NAMALWA (cell line): ENCODE results near the gene KRT33B.
"Not testable (repeated sequence)": the region's sequence is repeated elsewhere in the genome, so short reads cannot be mapped to it uniquely, and the experiment has no call there.

ENCODE experiments used
- DNase-seq: peaks from one replicate; pipeline ENCODE4 v3.0.0-alpha.2; 2015; ENCODE audit warnings: low spot score

The KRT33B gene

DNA sequence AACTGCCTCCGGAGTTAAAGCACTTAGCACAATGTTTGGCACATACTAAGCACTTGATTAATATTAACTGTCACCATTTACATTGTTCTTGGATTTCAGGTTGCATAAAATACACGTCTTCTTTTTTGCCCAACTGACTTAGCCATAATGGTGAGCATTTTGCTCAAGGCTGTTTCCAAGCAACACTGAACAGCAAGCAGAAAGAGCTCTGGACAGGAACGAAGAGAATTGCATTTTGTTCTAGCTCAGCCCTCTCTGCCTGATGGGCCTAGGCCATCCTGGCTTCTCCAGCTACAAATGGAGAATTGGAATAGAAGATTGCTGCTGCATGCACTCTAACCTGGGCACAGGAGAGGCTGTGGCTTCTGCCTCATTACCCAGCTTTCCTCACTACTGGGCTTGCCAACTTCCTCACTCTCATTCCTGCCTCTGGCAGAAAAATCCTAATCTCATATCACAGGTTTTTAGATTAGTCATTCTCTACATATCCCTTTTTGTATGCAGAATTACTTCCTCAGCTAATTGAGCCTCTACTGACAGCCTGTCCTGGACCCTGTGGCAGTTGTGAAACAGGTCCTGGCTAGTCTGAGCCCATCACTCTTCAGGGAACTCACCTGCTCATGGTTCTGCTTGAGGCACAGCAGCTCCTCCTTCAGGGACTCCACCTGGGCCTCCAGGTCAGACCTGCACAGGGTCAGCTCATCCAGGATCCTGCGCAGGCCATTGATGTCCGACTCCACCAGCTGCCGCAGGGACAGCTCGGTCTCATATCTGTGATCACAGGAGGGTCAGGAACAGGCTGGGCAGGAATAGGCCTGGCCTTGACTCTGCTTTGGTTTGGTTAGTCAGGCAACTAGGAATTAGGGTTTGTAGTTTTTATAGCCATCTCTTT lies 21.5 kb downstream of the KRT33B start:
- DNase-seq = no peak

GRCh38 chr17:41346421-41346820 lies 23.2 kb downstream of the KRT33B start:
- DNase-seq = not testable (repeated sequence)

DNA sequence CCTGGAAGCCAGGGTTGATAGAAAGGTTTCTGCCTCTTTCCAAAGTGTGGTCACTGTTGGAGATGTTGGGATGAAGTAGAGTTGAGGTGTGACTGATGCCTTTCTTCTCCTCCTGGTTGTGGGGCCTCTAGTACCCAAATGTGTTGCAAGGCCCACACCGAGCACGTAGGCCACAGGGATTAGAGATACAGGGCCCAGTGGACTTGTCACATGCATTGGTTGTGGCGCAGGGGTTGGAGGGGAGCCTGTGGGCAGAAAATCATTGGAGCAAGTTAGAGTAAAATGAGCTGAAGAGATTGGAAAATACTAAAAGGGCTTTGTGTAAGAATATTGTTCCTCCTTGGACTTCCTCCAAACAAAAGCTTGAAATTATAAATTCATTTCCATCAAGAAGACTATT lies 23.6 kb downstream of the KRT33B start:
- no peak for DNase-seq

- DNase-seq = no peak
Measured at GRCh38 chr17:41343029-41343428, 26.6 kb downstream of the KRT33B start.

- no peak for DNase-seq
Measured at GRCh38 chr17:41340934-41341861, 28.4 kb downstream of the KRT33B start.

GRCh38 chr17:41340494-41340893 lies 29.1 kb downstream of the KRT33B start:
- no peak for DNase-seq

DNA sequence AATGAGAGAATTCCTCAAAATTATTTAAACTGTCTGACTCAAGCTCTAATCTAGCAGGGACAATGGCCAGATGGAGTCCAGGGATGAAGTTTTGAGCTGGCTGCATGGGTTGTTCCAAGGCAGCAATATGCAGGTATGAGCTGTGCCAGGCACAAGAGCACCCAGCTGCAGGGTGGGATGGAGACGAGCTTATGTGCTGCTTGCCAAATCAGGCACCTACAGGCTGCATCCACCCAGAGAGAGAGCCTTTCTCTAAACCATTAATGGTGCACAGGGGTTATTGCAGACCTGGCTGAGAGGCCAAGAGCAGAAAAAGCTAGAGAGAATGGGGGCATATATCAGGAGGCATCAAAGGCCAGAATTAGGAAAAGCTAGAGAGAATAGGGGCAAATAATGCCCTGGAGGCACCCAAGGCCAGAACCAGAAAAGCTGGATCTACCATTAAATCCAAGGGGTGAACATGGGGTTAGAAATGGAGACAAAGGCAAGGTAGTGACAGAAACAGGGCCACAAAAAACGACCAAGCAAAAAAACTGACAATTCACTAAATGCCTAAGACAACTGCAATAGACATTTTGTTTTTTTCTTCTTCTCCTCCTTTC lies 29.9 kb downstream of the KRT33B start:
- no peak for DNase-seq

GRCh38 chr17:41338961-41339485 lies 30.6 kb downstream of the KRT33B start:
- DNase-seq = no peak

DNA sequence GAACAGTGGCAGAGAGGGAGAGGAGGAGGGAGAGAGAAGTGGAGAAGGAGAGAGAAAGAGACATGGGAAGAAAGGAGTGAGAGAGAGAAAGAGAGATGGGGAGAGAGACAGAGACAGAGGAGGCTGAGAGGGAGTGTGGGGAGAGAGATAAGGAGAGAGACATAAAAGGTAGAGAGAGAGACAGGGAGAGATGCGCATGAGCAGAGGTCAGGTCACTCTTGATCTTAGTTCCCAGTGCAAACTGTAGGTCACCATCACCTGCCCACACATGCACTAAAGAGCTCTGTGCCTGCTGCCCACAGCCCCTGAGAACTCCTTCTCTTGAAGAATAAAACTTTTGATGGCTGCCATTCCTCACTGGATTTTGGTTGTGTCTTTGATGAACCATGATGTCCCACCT lies 33.9 kb downstream of the KRT33B start:
- no peak for DNase-seq

DNA sequence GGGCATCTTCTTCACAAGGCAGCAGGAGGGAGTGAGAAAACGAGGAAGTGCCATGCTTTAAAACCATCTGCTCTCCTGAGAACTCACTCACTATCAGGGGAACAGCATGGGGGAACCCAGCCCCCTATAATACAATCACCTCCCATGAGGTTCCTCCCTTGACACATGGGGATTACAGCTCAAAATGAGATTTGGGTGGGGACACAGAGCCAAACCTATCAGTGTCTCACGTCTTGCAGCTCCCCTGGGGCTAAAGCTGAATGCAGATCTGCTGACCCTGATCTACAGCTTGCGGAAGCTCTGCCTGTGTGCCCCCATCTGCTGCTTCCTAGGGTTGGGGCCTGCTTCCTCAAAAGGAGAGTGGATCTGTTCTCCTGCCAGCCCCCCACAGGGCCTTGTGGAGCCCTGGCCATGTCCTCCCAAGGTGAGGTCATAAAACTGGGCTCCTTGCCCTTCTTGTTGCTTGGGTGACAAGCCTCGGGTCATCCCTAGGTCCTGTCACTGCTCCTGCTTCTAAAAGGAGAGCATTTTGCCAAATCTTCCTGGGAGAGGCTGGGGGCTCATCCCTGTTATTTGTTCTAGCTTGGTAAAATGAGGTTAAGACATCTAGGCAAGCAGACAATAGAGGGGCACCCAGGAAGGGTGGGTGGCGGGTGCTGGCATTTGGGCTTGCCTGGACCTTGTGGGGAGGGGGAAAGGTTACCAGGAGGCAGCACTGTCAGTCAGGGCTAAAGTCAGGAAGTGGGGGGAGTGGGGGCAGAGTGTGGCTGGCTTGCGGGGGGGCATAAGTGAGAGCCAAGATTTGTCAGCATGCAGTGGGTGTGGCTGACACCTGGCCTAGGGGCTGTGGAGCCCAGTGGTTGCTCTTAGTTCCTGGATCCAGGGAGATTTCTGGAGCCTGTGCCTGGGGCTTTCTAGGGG lies 35.0 kb downstream of the KRT33B start:
- no peak for DNase-seq

DNA sequence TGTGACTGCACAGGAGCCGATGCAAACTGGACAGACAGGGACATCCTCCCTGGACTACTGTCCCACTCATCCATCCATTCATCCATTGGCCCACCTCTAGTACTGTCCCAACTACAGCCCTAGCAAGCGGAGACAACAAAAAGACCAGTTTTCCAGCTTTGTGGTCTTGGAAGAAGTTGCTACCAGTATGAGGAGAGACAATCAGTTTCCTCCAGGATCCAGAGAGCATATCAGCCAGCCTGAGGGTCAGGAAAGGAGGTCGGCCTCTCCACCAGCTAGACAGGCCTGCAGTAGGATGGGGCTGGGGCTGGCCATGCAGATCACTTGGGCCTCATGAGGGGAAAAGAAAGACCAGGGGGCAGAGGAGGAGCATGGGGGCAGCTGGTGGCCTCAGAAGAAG lies 35.8 kb downstream of the KRT33B start:
- DNase-seq = no peak

DNA sequence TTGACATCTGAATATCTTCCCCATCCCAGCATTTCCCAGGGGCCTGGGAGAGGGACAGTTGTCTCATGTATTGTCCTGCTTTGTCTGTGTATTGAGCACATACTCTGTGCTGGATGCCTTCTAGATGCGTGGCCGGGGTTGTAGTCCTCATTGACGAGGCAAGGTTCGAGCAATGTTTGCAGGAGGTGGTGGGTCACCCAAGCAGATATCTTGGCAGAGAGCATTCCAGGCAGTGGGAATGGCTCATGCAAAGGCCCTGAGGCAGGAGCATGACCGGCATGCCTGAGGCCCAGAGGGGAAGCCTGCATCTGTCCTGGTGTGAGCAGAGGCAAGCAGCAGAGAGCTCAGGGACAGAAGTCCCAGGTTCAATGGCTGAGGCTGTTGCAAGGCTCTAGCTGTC lies 36.5 kb downstream of the KRT33B start:
- no peak for DNase-seq

GRCh38 chr17:41332239-41332638 lies 37.4 kb downstream of the KRT33B start:
- no peak for DNase-seq

- no peak for DNase-seq
Measured at GRCh38 chr17:41331606-41332005, 38.0 kb downstream of the KRT33B start.

DNA sequence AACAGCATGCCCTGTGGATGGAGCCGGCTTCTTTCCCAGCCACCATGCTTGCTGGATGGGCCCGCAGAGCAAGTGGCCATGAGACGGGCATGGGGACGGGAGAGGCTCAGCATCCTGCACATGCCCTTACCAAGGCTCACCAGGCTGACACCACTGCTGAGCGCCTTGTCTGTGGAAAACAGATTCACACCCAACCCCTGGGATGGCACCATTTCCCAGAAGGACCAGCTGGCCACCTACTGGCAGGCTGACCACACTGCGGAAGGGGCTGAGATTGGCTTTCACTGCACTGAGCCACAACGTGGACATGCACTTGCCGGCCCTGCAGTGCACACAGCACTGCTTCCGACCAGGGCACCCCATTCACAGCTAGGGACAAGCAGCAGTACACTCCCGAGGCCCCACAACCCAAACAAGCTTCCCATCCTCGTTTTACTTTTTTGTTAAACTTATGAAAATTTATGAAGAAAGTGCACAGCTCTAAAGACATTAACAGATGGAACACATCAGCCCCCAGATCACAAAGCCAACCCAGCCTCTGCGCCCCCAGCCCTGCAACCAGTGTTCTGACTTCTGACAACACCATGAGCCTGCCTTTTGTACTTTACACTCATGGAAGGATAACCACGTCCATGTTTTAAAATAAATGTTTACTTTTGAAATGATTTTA lies 40.2 kb downstream of the KRT33B start:
- peak; percentile 34 for DNase-seq

GRCh38 chr17:41328207-41328606 lies 41.4 kb downstream of the KRT33B start:
- no peak for DNase-seq

GRCh38 chr17:41327411-41328120 lies 42.0 kb downstream of the KRT33B start:
- DNase-seq = no peak

DNA sequence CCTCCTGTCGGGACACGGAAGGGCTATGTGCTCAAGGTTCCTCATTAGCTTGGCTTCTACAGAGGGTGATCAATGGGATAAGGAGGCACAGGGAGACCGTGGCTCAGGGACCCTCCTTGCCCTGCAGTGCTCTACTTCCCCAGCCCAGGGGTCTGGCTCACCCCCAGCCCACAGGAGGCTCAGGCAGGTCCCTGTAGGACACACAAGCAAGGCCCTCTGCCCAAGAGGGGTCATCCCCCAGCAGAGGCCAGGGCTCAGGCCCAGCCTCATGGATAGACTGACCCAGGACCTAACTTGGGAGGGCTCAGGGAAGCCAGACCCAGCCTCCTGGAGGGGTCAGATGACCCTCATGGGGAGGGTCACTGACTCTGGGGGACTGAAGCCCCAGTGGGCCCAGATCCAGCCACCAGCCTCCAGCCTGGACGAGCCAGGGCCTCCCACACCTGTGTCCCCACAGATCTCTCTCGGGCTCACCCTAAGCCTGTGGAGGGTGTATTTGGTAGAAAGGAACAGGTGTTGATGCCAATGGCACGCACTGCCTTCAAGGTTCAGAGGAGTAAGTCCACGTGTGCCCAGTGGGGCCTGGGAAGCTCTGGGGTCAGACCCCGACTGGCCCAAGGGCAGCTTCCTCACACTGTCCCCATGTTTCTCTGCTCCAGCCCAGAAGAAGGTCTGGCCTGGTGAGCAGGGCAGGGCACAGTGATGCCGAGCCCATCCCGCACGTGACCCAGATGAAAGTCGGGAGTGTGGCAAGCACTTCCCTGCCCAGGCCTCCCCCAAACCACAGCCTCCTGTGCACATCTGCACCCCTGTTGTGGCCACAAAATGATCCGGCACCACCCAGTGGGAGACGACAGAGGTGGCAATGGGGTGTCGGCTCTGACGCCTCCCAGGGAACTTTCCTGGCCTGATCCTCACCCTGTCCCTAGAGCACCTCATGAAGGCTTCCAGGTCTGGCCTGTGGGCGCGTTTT lies 43.2 kb downstream of the KRT33B start:
- DNase-seq = no peak

DNA sequence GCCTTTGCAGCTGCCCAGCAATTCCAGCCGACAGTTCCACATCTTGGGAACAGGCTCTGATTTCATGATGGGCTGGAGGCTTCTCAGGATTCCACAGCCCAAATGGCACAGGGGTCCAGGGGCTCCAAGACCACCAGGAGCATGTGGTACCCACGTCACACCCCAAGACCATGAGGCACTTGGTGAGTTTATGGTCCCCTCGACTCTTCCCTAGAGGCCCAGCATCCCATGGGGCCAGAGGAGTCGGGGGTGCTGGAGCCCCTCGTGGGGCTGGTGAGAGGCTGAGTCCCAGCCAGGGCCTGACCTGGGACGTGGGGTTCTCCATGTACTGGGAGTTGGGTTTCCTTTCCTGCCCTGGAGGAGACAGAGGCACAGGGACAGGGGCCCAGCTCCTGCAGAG lies 44.0 kb downstream of the KRT33B start:
- no peak for DNase-seq
